ENCODE data around the gene IL1R2.

DNA sequence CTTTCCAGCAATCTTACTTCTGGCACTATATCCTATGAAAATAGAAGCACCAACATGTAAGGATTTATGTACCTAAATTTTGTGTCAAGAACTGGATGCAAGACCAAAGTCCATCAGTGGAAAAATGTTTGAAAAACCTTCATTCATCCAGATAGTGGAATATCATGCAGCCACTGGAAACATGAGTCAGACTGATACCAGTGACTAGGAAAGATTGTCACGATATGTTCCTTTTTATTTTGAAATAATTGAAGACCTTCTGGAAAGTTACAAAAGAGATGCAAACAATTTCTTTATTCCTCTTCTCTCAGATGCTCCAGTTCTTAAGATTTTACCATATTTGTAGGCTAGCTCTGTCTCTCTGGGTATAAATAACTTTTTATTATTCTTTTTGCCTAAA, 40.5 kb upstream of the IL1R2 start:
- TF ChIP-seq, protein P1, sequence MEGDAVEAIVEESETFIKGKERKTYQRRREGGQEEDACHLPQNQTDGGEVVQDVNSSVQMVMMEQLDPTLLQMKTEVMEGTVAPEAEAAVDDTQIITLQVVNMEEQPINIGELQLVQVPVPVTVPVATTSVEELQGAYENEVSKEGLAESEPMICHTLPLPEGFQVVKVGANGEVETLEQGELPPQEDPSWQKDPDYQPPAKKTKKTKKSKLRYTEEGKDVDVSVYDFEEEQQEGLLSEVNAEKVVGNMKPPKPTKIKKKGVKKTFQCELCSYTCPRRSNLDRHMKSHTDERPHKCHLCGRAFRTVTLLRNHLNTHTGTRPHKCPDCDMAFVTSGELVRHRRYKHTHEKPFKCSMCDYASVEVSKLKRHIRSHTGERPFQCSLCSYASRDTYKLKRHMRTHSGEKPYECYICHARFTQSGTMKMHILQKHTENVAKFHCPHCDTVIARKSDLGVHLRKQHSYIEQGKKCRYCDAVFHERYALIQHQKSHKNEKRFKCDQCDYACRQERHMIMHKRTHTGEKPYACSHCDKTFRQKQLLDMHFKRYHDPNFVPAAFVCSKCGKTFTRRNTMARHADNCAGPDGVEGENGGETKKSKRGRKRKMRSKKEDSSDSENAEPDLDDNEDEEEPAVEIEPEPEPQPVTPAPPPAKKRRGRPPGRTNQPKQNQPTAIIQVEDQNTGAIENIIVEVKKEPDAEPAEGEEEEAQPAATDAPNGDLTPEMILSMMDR (IDR thresholded peaks at IDR 0.05; ENCODE audit: low read depth, low read length) = no peak
- TF ChIP-seq EZH2phosphoT487 (IDR thresholded peaks at IDR 0.05; ENCODE audit: low read depth) = no peak
